GF-D8 (cell line): Measurements from ENCODE around the gene HNRNPL.
"Not testable (repeated sequence)": the region's sequence is repeated elsewhere in the genome, so short reads cannot be mapped to it uniquely, and the experiment has no call there.

Experiments used
- DNase-seq: peaks from one replicate; lab custom pipeline; 2025; lab: John Stamatoyannopoulos, UW

HNRNPL gene

GRCh38 chr19:38829203-38829602, 20.6 kb downstream of the HNRNPL start:
- not testable (repeated sequence) for DNase-seq

GRCh38 chr19:38826856-38827551, 22.8 kb downstream of the HNRNPL start:
- no peak for DNase-seq

GRCh38 chr19:38825936-38826335, 23.9 kb downstream of the HNRNPL start:
- DNase-seq = not testable (repeated sequence)

GRCh38 chr19:38821230-38821825, 28.5 kb downstream of the HNRNPL start:
- not testable (repeated sequence) for DNase-seq

GRCh38 chr19:38819231-38819920, 30.4 kb downstream of the HNRNPL start:
- no peak for DNase-seq

GRCh38 chr19:38817081-38817480, 32.7 kb downstream of the HNRNPL start:
- no peak for DNase-seq

GRCh38 chr19:38816131-38816750, 33.5 kb downstream of the HNRNPL start:
- DNase-seq = no peak

- no peak for DNase-seq
Observed at GRCh38 chr19:38815059-38816001, 34.5 kb downstream of the HNRNPL start.

- not testable (repeated sequence) for DNase-seq
Observed at GRCh38 chr19:38813932-38814331, 35.9 kb downstream of the HNRNPL start.

GRCh38 chr19:38813323-38813722, 36.5 kb downstream of the HNRNPL start:
- DNase-seq = no peak

GRCh38 chr19:38812841-38813320, 36.9 kb downstream of the HNRNPL start, which contains the start of gene LGALS4:
LGALS4 (minus strand) TSS chr19:38812945; CDS start chr19:38812886, 59 bp downstream.
- DNase-seq = peak; percentile 24

- DNase-seq = no peak
Observed at GRCh38 chr19:38812009-38812840, 37.6 kb downstream of the HNRNPL start.

GRCh38 chr19:38809592-38810252, 40.1 kb downstream of the HNRNPL start:
- DNase-seq = no peak

- DNase-seq = no peak
Observed at GRCh38 chr19:38808741-38809140, 41.0 kb downstream of the HNRNPL start.

- not testable (repeated sequence) for DNase-seq
Observed at GRCh38 chr19:38807374-38808098, 42.2 kb downstream of the HNRNPL start.

GRCh38 chr19:38806371-38806770, 43.4 kb downstream of the HNRNPL start:
- no peak for DNase-seq

- DNase-seq = no peak
Observed at GRCh38 chr19:38805180-38805579, 44.6 kb downstream of the HNRNPL start.

- no peak for DNase-seq
Observed at GRCh38 chr19:38803543-38803942, 46.2 kb downstream of the HNRNPL start.
